ENCODE measurements around the gene PEPD.

PEPD gene

GRCh38 chr19:33429891-33430673, 91.5 kb downstream of the PEPD start:
- H3K36me3 ChIP-seq (ENCODE audit: low read length), result no peaks in the 10 kb centered on the region
- H2AFZ ChIP-seq (ENCODE audit: low read depth, low read length, severe bottlenecking), result no peak overlapping the region
- H3F3A ChIP-seq (ENCODE audit: insufficient read depth), result no peaks in the 10 kb centered on the region
- no peaks in the 10 kb centered on the region for H3K9me2 ChIP-seq (replicated peaks; ENCODE audit: insufficient read depth, low read length)
- no peaks in the 10 kb centered on the region for H3K27me3 ChIP-seq (ENCODE audit: low read length)
- no peak for TF ChIP-seq CTCF (IDR thresholded peaks at IDR 0.05; ENCODE audit: insufficient read depth, low read length, poor library complexity, severe bottlenecking)
- no peak for TF ChIP-seq EZH2phosphoT487 (conservative IDR thresholded peaks at IDR 0.05; ENCODE audit: low read length)
- no peak overlapping the region for H3K4me2 ChIP-seq (ENCODE audit: low read depth, low read length, poor library complexity, severe bottlenecking)
- H3K9me3 ChIP-seq (ENCODE audit: insufficient read depth, low read length), result no peaks in the 10 kb centered on the region
- H3K79me2 ChIP-seq (ENCODE audit: insufficient read depth, low read length), result no peaks in the 10 kb centered on the region
- no peak overlapping the region for H3K27ac ChIP-seq (ENCODE audit: low read depth, low read length)
- no peak overlapping the region for H3K4me3 ChIP-seq (ENCODE audit: insufficient read depth, low read length, poor library complexity, severe bottlenecking)
- H4K20me1 ChIP-seq (ENCODE audit: low read depth, low read length), result no peaks in the 10 kb centered on the region
- H3K9ac ChIP-seq (ENCODE audit: low read length), result no peak overlapping the region

- Histone ChIP-seq H3K9me2 (replicated peaks; ENCODE audit: insufficient read depth, low read length) (no peaks in the 10 kb centered on the region), H3K36me3 (ENCODE audit: low read length) (no peaks in the 10 kb centered on the region), H3K4me3 (ENCODE audit: insufficient read depth, low read length, poor library complexity, severe bottlenecking) (no peak overlapping the region), H3K27me3 (ENCODE audit: low read length) (no peaks in the 10 kb centered on the region), H3K79me2 (ENCODE audit: insufficient read depth, low read length) (no peaks in the 10 kb centered on the region), H3K9me3 (ENCODE audit: insufficient read depth, low read length) (no peaks in the 10 kb centered on the region), H3K4me2 (ENCODE audit: low read depth, low read length, poor library complexity, severe bottlenecking) (no peak overlapping the region), H2AFZ (ENCODE audit: low read depth, low read length, severe bottlenecking) (no peak overlapping the region), H3K9ac (ENCODE audit: low read length) (no peak overlapping the region), H3F3A (ENCODE audit: insufficient read depth) (no peaks in the 10 kb centered on the region), H4K20me1 (ENCODE audit: low read depth, low read length) (no peaks in the 10 kb centered on the region), H3K27ac (ENCODE audit: low read depth, low read length) (no peak overlapping the region)
- TF ChIP-seq EZH2phosphoT487 (conservative IDR thresholded peaks at IDR 0.05; ENCODE audit: low read length), result no peak
- TF ChIP-seq CTCF (IDR thresholded peaks at IDR 0.05; ENCODE audit: insufficient read depth, low read length, poor library complexity, severe bottlenecking), result no peak
Observed at GRCh38 chr19:33428627-33429125, 92.9 kb downstream of the PEPD start.

- Histone ChIP-seq H3F3A (ENCODE audit: insufficient read depth) (no peaks in the 10 kb centered on the region), H2AFZ (ENCODE audit: low read depth, low read length, severe bottlenecking) (no peak overlapping the region), H3K4me2 (ENCODE audit: low read depth, low read length, poor library complexity, severe bottlenecking) (no peak overlapping the region), H3K36me3 (ENCODE audit: low read length) (no peaks in the 10 kb centered on the region), H3K9me3 (ENCODE audit: insufficient read depth, low read length) (no peaks in the 10 kb centered on the region), H4K20me1 (ENCODE audit: low read depth, low read length) (no peaks in the 10 kb centered on the region), H3K27me3 (ENCODE audit: low read length) (no peaks in the 10 kb centered on the region), H3K4me3 (ENCODE audit: insufficient read depth, low read length, poor library complexity, severe bottlenecking) (no peak overlapping the region), H3K79me2 (ENCODE audit: insufficient read depth, low read length) (no peaks in the 10 kb centered on the region), H3K9ac (ENCODE audit: low read length) (no peak overlapping the region), H3K9me2 (replicated peaks; ENCODE audit: insufficient read depth, low read length) (no peaks in the 10 kb centered on the region), H3K27ac (ENCODE audit: low read depth, low read length) (no peak overlapping the region)
- TF ChIP-seq CTCF (IDR thresholded peaks at IDR 0.05; ENCODE audit: insufficient read depth, low read length, poor library complexity, severe bottlenecking) (no peak), EZH2phosphoT487 (conservative IDR thresholded peaks at IDR 0.05; ENCODE audit: low read length) (no peak)
Observed at GRCh38 chr19:33427801-33428626, 93.6 kb downstream of the PEPD start.
